ENCODE data around the gene SMAD2.

GRCh38 chr18:47773931-47774330 is 156.5 kb downstream of the SMAD2 start:
- TF ChIP-seq CTCF (IDR thresholded peaks at IDR 0.05; ENCODE audit: low read length) (no peak), EZH2 (IDR thresholded peaks at IDR 0.05; ENCODE audit: borderline replicate concordance, low read length) (no peak)
